Measurements from ENCODE around the gene TRO.

TRO gene

GRCh38 chrX:54950730-54951375 is 30.2 kb downstream of the TRO start:
- no peak for DNase-seq (ENCODE audit: low spot score)

- DNase-seq (ENCODE audit: low spot score) = no peak
These were observed 41.1 kb downstream of the TRO start for GRCh38 chrX:54961750-54962149.

GRCh38 chrX:54964766-54965497 is 44.3 kb downstream of the TRO start:
- DNase-seq (ENCODE audit: low spot score) = no peak

GRCh38 chrX:54977387-54977786 is 56.8 kb downstream of the TRO start:
- no peak for DNase-seq (ENCODE audit: low spot score)

- DNase-seq (ENCODE audit: low spot score) = no peak
These were observed 57.8 kb downstream of the TRO start for GRCh38 chrX:54978448-54978847.

GRCh38 chrX:54979432-54979831 is 58.8 kb downstream of the TRO start:
- no peak for DNase-seq (ENCODE audit: low spot score)

- no peak for DNase-seq (ENCODE audit: low spot score)
These were observed 59.7 kb downstream of the TRO start for GRCh38 chrX:54980334-54980733.

Measured in AG20443 (cell line).